ENCODE results near the gene ERMARD.

GRCh38 chr6:169725125-169726048, 26.0 kb upstream of the ERMARD start:
- TF ChIP-seq CTCF (IDR thresholded peaks at IDR 0.05; ENCODE audit: low read depth, low read length) (no peak), EZH2phosphoT487 (IDR thresholded peaks at IDR 0.05; ENCODE audit: low read depth) (no peak)

Measured in OCI-LY3 (cell line).